Panc1 (cell line): ENCODE results near the gene KLHDC10.

Experiments
- CTCF ChIP-seq: fragments of 450-650 bp; IDR thresholded peaks from 2 replicates; pipeline ENCODE4 v1.5.1; 2017; ENCODE audit warnings: mild to moderate bottlenecking
- POLR2AphosphoS5 ChIP-seq: IDR thresholded peaks from 2 replicates; pipeline ENCODE4 v1.6.1; 2012; ENCODE audit warnings: mild to moderate bottlenecking, low read depth, low read length, moderate library complexity

- TF ChIP-seq CTCF (no peak), POLR2AphosphoS5 (no peak)
These were observed 77.5 kb downstream of the KLHDC10 start for GRCh38 chr7:130147710-130148325.
